GM18508 (cell line): Measurements from ENCODE around the gene SYNCRIP.
"Not testable (repeated sequence)": the region's sequence is repeated elsewhere in the genome, so short reads cannot be mapped to it uniquely, and the experiment has no call there.

ENCODE experiments used
- ATAC-seq: cut with Tn5 transposase; IDR thresholded peaks from one replicate; pipeline ENCODE4 v1.9.1; 2021; ENCODE audit warnings: moderate number of reproducible peaks; ENCODE audit not compliant: insufficient read depth, unreplicated experiment

SYNCRIP gene

DNA sequence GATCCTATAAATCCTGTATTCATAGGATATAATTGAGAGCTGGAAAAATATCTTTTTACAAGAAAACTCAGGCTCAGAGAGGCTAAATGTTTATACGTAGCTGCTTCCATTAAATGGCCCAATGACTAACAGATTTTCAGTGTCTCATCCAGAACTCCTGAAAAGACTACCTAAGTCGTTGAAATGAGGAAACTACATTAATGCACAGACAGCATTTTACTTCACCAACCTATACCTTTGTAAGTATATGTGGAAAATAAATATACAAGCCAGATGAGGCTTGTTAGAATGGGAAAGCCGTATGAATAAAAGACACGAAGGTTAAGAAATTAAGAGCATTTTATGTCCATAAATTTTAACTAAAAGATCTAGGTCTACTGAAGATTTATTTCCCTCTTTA, 40.6 kb downstream of the SYNCRIP start:
- no peak for ATAC-seq

DNA sequence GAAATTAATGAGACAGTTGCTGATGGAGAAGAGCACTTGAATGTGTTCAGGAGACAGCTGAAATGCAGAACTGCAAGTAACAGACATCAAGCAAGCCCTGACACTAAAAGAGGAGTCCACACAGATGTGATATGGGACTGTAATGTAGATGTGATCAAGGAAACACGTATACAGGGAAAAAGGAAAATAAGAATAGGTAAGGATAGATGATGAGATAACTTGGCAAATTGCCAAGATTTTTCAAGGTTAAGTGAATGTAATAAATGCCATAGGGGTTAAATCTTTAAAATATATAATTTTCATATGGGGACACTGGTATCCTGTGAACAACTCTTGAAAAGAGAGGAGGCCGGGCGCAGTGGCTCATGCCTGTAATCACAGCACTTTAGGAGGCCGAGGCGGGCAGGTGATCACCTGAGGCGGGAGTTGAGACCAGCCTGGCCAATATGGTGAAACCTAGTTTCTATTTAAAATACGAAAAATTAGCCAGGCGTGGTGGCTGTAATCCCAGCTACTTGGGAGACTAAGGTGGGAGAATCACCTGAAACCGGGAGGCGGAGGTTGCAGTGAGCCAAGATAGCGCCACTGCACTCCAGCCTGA, 41.9 kb downstream of the SYNCRIP start:
- no peak for ATAC-seq

DNA sequence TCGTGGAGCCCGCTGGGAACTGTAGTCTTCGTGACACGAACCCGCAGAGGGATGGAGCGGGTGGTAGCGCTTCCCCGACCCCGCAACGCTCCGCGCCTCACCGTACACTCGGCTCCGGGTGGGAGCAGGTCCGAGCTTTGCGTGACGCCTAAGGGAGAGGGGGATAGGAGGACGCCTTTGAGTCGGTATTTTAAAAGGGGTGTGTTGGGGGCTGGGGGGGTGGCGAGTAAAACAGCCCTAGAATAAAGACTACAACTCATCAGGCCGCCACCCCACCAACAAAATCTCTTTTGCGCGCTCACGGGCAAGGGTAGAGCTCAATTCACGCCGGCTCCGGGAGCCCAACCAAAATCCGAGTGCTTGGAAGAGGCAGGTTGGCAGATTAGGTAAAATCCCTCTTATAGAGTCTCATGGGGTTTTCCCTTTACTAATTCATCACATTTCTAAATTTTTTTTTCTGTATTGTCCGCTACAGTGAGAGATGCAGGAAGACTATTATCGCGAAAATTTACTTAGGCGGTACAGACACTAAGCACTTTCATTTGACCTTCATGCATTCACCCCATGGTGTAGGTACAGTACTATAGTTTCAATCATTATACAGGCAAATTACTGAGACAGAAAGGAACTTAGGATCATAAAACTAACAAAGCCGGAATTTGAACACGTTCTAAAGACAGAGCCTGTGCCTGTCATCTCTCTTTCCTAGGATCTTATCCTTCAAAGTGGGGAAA, 48.3 kb downstream of the SYNCRIP start:
- peak; percentile 10 for ATAC-seq

DNA sequence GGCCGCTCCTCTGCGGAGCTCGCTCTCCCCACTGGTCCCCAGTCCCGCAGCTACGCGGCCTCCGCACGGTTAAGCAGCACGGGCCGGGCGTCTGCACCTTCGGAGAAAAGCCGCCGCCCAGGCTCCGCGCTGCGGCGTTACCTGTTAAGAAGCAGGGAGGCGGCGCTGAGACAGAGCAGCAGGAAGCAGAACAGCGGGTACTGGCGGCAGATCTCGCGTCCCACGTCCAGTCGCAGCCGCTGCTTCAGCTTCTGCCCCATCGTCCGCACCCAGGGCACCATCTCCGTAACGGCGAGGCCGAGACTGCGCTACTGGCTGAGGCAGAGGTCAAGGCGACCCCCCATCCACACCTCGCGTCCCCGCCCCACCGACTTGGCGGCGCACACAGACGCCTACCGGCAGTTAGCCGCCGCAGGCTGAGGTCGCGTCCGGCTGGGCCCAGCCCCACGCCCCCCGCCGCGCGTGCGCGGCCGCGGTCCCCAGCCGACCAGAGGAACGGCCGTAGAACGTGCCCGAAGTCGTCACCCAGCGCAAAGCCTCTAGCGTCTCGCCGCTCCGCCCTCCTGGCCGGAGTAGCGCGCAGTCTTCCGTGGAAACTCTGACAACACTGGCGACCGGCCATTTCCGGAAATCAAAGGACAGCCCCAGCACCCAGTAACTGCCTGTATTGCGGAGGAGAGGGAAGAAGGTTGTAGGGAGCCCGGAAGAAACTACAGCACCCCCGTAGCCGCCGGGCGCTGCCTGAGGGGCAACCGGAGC, 49.1 kb downstream of the SYNCRIP start, which contains the start of gene SNX14:
TSS of gene SNX14 (minus strand) at position 421 of the 759 bp plus-strand sequence. CDS start at position 281, 140 bp downstream.
- ATAC-seq: peak; percentile 84

DNA sequence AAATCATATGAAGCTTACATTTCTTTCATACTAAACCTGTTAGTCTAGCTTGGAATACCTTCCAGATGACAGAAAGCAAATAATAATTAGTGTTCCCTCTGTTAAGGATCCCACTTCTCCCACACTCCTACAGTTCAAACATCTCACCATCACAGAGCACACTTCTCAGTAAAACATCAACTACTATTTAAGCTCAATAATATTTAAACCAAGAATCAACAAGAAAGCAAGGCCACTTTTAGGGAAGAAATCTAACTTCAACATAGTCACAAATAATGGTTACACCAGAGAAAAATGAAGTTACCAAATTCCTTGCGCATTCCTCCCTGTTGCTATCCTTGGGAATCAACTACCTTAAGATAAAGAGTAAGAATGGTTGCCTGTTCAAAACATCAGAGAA, 50.7 kb downstream of the SYNCRIP start:
- ATAC-seq: no peak

DNA sequence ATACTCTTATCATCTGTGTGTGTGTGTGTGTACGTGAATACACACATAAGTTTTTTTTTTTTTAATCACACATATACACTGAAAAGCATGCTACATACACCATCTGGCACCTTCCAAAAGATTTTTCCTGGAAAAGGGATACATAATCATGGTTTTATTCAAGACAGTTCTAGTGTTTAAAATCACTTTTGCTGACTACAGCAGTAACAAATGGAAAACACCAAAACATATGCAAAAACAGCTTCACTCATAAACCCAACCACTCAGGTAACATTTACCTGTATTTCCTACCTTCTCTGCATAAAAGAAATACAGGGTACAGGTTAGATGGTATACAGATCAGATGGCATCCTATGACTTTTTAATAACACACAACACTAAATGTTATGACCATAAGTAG, 51.5 kb downstream of the SYNCRIP start:
- ATAC-seq: no peak

DNA sequence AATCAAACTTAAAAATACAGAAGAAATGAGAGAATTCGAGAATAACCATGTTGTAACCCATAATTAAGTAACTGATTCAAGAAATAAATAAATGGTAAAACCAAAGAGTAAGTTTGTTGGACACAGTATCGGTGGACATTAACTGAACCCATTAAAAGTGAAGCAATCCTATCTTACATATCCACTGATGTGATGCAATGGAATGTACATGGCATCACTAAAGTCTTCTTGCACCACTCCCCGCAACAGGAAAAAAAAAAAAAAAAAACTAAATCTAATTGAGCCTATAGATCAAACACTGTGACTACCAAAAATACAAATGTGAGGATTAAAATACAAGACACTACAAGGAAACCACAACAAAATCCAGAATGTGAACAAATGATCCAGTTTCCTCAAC, 56.9 kb downstream of the SYNCRIP start:
- no peak for ATAC-seq

DNA sequence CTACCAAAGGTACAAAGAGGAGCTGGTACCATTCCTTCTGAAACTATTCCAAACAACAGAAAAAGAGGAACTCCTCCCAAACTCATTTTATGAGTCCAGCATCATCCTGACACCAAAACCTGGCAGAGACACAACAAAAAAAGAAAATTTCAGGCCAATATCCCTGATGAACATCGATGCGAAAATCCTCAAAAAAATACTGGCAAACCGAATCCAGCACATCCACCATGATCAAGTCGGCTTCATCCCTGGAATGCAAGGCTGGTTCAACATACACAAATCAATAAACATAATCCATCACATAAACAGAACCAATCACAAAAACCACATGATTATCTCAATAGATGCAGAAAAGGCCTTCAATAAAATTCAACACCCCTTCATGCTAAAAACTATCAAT, 59.9 kb downstream of the SYNCRIP start:
- not testable (repeated sequence) for ATAC-seq

DNA sequence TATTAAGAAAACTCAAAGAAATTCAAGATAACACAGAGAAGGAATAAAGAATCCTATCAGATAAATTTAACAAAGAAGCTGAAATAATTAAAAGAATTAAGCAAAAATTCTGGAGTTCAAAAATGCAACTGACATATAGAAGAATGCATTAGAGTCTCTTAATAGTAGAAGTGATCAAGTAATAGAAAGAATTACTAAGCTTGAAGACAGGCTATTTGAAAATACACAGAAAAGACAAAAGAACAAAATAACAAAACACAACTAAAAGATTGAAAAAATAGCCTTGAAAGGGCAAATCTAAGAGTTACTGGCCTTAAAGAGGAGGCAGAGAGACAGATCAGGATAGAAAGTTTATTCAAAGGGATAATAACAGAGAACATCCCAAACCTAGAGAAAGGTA, 61.1 kb downstream of the SYNCRIP start:
- ATAC-seq: no peak

DNA sequence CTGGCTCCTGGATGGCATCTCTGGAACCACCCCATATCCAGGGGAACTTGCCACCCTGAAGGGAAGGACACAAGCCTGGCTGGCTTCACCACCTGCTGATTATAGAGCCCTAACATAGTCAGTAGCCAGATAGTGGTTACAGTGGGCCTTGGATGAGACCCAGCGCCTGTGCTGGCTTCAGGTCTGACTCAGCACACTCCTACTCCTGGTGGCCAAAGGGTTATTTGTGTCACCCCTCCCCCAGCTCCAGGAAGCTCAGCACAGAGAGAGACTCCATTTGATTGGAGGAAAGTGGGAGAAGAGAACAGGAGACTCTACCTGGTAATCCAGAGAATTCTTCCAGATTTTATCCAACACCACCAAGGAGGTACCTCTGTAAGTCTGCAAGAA, 61.8 kb downstream of the SYNCRIP start:
- peak; percentile 85 for ATAC-seq

DNA sequence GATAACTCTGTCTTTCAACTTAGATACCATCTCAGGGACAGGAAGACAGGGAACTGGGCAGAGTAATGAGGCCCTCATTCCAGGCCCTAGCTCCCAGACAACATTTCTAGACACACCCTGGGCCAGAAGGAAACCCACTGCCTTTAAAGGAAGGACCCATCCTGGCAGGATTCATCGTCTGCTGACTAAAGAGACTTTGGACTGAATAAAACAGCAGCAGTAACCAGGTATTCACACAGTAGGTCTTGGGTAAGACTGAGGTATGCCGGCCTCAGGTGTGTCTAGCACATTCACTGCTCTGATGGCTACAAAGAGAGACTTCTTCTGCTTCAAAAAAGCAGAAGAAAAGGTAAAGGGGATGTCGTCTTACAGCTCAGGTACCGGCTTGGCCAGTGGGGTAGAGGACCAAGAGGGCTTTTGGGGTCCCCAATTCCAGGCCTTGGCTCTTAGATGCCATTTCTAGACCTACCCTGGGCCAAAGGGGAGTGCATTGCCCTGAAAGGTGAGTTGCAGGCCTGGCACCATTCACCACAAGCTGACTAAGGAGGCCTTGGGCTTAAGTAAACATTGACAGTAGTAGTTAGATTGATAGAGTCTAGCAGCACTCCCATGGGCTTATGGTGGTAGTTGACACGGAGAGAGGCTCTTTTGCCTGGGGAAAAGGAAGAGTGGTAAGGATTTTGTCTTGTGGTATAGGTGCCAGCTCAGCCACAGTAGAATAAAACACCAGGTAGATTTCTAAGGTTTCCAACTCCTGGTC, 62.4 kb downstream of the SYNCRIP start:
- ATAC-seq: no peak

DNA sequence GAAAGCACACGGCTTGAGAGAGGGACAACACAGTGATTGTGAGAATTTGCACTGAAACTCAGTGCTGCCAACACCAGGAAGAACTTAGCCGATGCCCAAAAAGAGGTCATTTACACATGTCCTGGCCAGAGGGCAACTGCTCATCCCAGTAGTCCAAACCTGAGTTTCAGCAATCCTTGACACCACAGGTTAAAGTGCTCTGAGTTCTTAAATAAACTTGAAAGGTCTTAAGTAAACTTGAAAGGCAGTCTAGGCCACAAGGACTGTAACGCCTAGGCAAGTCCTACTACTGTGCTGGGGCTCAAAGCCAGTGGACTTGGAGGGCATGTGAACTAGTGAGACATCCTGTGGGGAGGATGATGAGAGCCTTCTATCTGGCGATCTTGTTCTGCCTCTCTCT, 63.1 kb downstream of the SYNCRIP start:
- no peak for ATAC-seq

DNA sequence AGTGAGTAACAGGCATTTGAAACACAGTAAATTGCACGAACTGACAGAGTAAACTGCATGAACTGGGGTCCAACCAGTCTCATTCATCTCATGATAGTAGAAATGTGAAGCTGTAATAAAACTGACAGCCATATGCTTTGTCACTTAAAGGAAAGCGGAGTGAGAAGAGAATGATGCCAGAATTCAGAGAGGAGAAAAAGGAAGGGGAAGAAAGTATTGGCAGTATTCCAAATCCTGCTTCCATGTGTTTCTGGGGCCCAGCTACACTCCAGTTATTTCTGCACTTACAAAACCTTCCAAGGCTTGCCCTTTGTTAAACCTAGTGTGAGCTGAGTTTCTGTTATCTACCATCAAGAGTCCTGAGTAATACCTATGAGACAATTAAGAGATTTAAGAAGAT, 66.2 kb downstream of the SYNCRIP start:
- ATAC-seq: no peak

DNA sequence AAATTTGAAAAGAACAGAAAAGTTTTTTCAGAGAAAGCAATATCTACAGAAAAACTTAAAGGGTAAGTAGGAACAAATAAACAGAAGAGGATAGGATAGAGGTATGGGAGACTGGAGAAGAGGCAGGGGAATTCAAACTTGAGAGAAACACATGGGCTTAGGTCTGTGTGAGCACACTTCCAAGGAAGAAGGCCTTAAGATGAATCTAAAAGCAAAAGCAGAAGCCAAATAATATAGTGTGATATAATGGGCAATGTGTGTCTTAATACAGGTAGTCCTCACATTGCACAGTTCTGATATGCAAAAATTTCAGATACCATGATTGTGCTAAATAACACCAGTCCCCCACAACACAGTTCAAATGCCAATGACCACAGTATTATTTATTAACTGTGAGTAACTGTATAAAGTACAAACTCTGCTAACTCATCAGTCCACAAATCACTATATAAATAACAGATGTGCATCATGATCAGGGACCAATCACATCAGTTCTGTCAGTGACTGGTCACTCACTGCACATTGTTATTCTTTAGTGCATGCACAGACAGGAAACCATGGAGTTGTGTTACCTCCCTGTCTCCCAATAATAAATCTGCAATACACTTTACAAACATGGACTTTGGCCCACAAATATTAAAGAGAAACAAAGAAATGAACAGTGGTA, 67.6 kb downstream of the SYNCRIP start:
- no peak for ATAC-seq

DNA sequence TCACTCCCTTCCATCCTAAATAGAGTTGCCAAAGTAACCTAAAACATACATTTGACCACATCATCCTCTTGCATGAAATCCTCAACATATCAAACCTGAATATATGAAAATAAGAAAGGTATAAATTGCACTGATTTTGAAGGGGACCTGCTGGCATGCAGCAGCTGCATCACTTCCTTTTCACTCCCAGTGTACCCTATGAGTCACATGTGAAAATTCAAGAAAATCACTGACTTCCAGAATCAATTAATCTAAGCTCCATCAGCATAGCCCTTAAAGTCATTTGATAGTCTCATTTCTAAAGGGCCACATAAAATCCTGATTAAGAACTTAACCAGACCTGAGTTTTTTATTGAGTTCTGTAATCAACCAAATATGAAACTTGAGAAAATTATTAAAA, 73.4 kb downstream of the SYNCRIP start:
- no peak for ATAC-seq

DNA sequence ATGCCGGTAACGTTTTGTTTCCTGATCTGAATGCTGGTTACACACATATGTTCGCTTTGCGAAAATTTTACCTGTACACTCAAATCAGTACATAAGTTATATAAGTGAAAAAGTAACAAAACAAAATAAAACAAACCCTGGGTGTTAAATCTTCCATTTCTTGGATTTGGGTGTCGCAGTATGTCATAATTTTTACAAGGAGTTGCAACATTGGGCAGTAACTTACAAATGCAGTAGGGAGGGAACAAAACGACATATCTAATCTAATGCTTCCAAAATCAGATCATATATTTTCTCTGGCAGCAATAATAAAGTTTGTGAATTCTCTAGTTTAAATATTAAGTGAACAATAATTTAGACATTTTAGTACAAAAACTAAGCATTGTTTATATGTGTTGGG, 74.3 kb downstream of the SYNCRIP start:
- no peak for ATAC-seq

DNA sequence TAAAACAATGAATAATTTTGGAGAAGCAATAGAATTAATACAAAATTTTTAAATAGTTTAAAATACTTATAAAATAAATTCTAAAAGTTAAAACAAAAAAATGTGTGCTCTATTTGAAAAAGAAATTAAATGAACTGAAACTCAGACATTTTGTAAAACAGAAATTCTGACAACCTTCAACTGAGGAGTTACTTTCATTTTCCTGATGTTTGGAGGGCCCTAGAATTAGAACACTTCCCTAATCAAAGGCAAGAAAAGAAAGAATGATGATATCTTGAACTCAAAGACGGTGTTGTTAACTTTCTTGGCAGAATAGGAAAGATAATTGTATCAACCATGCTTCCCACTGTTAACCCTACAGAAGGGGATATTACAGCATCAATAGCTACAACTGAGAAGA, 77.0 kb downstream of the SYNCRIP start:
- no peak for ATAC-seq

DNA sequence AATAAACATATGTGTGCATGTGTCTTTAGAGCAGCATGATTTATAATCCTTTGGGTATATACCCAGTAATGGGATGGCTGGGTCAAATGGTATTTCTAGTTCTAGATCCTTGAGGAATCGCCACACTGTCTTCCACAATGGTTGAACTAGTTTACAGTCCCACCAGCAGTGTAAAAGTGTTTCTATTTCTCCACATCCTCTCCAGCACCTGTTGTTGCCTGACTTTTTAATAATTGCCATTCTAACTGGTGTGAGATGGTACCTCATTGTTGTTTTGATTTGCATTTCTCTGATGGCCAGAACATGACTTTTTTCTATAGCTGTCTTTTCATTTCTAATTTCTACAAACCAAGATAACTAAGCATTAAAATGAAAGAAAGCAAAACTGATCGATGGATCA, 78.5 kb downstream of the SYNCRIP start:
- not testable (repeated sequence) for ATAC-seq
